Fibroblast of skin of left quadriceps (primary cell): ENCODE data around the gene MYOM1.

Source experiments
- DNase-seq, 2 experiments: peaks; one replicate each; pipeline ENCODE4 v3.0.0-alpha.2; 2013; ENCODE audit warnings: low read depth in 2 of 2

MYOM1 gene

DNA sequence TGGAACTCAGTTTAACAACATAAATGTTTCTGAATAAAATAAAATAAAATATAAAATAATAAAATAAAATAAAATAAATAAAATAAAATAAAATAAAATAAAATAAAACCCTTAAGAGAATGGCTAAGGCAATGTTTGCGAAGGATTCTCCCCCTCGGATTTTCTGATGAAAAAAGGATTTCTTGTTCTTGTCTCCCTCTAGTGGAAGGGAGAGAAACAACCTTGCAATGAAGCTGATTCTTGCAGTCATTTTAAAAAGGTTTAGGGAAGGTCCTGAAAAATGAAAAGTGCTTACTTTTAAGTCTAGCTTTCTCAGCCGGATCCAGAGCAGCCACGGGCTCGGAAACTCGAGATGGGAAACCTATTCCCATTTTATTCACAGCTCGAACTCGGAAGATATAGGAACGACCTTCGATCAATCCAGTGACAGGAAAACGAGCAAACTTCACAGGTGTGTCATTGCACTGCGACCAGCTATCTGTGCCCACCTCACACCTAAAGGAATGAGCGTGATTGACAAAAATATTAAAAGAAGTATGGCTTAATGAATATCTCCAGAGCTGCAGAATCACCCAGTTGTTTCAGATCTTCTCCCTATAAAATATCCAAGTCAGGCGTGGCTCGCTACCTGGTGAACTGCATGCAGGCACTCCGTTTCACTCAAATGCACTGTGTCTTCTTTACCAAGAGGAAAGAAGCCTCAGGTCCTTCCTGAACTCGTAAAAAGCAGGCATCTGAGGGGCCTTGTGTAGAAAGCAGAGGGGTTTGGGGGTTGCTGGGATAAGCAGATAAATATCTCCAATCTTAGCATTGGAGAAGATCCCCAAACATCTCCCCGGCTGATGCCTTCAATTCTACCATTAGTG lies 68.1 kb downstream of the MYOM1 start:
- DNase-seq = peak in 1 of 2 experiments; percentile 6

DNA sequence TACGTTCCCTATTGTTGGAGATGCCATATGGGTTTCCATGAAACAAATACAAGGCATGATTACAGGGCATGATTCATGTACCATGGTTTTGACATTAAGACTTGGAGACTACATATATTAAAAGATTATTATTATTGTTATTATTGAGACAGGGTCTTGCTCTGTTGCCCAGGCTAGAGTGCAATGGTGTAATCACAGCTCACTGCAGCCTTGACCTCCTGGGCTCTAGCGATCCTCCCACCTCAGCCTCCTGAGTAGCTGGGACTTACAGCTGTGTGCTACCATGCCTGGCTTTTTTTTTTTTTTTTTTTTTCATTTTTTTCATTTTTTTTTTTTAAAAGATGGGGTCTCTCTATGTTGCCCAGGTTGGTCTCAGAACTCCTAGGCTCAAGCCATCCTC lies 69.1 kb downstream of the MYOM1 start:
- DNase-seq = no peak

DNA sequence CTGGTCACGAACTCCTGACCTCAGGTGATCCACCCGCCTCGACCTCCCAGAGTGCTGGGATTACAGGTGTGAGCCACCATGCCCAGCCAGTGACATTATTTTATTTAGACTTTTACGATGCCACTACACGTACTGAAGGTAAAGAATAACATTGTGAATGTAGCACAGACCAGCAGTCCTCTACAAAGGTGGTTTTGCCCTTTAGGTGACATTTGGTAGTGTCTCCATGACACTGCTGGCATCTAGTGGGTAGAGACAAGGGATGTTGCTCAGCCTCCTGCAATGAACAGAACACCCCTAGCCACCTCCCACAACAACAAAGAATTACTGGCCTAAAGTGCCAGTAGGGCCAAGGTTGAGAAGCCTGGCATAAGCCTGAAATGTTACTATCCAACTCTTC lies 69.5 kb downstream of the MYOM1 start:
- DNase-seq = no peak

DNA sequence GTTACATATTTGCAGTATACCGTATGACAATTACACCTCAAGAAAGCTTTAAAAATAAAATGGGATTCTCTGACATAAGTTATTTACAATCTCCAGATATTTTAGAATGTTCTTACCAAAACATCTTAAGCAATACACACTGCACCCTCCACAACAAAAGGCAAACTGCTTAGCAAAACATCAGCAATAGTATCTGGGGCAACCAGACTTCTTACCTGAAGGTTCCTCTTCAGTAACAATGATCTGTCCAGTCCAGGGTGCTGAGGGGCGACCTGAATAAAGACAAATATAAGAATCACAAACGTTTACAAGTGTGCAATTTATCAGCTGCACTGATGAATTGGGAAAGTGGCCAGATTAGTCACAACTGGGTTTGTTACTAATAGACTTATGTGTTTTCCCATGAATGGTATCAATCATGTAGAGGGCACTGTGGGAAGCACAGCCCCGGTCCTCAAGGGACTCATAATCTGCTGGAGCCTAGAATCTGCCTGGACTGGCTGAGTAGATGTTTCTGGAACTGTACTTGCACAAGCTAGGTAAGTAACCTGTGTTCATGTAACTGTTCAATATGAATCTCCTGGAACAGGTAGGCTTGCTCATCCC lies 70.7 kb downstream of the MYOM1 start:
- DNase-seq = peak; percentile 20 to 30

DNA sequence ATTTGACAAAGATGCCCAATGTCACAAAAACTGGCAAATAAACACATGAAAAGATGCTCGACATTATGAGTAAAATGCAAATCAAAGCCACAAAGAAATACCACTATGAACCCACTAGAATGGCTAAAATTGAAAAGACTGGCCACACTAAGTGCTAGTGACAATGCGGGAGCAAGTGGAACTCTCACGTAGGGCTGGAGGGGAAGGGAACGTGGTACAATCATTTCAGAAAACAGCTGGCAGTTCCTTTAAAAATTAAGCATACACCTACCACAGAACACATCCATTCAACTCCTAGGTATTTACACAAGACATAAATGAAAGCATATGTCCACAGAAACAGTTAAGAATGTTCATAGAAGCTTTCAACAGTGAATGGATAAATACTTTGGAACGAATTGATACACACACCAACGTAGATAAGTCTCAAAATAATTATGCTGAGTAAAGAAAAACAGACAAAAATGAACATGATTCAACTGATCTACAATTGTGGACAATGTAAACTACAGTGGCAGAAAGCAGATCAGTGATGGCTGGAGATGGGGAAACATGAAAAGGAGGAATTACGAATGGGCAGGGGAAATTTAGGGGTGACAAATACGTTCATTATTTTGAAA lies 71.7 kb downstream of the MYOM1 start:
- peak in 1 of 2 experiments; percentile 3 for DNase-seq

DNA sequence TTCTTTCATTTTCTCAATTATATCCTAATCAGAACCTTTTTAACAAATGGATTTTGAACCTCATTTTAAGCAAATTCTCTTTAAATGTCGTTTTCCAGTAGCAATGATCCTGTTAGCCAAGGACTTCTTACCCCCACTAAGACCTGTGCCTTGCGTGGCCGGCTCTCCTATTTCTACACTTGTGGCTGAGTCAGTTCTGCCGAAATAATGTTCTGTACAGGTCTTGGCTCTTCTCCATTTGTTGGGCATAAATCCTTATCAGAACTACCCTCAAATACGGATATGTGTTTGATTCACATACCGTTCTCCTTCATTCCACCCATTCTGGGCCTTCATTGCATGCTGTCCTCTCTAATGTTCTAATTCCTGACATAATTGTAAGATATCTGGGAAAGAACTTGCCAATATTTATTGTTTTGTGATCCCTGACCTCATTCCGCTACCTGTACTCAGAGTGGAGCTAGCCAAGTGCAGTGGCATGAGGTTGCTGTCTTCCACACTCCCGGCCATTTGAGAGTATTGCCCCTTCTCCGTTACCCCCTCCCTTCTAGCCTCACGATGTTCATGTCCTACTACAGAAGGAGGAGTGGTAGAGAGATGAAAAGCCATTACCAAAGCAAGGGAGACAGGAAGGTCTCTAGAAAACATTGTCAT lies 78.7 kb downstream of the MYOM1 start:
- DNase-seq = no peak

DNA sequence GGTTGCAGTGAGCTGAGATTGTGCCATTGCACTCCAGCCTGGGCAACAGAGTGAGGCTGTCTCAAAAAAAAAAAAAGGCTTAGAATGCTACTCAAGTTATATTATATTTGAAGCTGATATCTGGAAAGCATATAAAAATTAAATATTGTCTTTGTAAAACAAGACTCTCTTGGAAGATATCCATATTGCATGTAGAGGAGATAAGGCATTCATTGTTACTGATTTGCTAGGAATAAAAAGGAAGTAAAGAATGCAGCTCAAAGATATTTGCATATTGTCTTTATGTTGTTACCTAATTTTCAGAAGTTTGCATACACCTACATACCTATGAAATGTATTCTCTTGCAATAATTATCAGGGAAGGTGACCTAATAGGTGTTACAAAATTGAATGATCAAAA lies 79.4 kb downstream of the MYOM1 start:
- no peak for DNase-seq

DNA sequence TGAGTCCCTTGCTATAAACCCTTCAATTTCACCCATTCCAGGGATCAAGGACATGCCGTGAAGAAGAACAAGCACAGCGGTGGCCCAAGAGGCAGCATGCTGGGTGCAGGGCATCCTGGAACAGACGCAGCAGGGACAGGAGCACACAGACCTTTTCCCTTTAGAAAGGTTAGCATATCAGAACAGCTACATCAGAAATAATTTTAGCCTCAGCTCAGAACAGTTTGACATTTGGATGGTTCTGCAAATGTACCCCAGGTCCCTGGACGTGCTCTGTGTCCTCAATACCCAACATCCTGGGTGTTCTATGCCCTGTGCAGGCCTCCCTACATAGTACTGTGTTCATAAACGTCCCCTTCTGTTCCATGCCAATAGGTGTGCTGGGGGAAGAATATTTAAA lies 80.4 kb downstream of the MYOM1 start:
- DNase-seq = no peak

DNA sequence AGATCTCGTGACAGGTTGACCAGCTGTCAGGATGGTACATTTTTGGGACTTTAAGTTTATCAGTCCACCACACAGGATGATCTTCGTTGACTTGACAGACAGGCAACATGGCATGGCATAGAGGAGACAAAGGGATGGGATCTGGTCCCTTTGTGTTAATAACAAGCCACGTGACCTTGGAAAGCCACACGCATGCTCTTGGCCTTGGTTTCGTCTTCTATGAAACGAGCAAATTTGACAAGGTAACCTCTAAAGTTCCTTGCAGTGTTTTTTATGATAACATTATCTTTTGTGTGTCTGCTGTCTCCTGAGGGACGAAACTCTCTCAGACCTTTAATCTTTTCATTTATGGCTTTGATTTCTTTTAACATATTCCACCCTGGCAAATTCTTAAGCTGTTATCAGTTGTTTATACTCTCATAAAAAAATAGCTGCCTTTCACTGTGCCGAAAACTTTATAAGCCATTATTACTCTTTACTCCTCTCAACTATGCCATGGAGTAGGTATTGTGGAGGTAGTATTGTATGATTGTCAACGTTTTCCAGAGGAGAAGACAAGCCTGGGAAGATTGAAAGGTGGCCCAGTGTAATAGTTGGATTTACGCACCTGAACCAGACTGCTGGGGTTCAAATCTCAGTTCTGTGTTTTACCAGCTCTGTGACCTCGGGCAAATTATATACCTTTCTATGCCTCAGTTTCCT lies 81.3 kb downstream of the MYOM1 start:
- DNase-seq = no peak

DNA sequence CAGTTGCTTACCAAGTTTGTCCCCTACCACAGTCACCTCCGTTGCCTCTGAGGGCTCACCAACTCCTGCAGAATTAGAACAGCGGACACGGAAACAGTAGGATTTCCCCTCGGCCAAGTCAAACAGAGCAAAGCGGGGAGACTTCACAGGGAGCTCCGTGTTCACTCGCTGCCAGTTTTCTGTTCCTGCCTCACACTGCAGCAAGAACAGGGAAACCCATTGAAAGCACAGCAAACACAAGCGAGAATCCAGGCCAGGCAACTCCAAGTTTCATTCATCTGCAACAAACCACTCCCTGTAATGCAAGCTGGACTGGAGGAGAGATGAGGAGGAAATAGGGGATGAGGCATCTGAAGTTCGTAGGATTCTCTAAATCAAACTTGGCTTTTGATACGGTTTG lies 84.2 kb downstream of the MYOM1 start:
- DNase-seq = no peak

DNA sequence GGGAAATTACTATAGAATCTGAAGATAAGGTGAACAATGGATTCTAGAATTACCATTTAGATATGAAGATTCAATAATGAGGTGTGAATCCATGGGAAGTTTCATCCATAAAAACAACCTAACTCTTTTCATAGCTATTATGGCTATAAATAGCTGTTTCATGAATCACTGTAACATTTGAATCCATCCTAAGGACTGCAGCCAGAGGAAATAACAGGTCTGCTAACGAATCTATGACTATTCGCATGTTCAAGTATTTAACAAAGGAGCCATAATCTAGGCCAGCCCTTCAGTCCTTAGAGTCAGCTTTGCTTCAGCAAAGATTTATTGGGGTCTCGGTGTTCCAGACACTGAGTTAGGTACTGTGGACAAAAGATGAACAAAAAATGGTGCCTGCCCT lies 87.1 kb downstream of the MYOM1 start:
- no peak for DNase-seq

DNA sequence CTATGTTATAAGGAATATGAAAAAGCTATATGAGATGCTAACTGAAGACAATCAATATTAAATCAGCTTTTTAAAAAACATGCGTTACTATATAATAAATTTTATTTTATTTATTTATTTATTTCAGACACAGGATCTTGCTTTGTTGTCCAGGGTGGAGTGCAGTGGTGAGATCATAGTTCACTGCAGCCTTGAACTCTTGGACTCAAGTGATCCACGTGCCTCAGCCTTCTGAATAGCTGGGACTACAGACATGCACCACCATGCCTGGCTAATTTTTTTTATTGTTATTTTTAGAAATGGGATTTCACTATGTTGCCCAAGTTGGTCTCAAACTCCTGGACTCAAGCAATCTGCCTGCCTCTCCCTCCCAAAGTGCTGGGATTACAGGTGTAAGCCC lies 89.4 kb downstream of the MYOM1 start:
- no peak for DNase-seq

DNA sequence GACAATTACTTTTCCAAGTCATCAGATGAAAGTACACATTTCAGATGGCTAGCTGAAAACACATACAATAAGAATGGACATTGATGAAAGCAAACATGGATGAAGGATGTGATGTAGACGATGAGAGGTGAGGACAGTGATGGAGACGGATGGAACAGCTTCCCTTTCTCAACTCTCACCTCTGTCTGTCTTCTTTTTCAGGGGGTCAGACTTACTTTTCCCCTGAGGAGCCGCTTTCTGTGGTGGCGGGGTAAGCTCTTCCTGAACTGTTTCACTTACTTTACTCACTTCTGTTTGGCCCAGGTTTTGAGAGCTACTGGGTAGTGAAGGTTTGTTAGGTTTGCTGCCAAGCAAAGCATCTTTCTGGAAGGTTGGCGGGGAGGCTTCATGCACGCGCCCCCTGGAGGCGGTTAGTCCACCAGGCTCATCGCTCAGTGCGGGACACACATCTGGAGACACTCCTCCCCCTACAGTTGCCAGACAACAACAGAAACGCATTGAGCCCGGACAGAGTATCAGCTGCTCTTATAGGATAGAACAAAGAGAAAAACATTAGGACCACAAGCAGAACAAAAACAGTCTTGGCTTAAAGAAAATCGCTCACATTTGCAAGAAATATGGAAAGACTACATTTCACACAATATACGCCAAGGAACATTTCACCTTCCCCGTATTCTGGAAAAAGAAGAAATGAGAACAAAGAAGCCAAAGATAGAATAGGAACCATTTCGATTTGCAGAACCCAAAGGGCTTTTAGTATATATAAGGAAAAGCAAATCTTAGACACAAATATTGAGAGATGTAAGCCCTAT lies 90.5 kb downstream of the MYOM1 start:
- peak; percentile 62 to 66 for DNase-seq

DNA sequence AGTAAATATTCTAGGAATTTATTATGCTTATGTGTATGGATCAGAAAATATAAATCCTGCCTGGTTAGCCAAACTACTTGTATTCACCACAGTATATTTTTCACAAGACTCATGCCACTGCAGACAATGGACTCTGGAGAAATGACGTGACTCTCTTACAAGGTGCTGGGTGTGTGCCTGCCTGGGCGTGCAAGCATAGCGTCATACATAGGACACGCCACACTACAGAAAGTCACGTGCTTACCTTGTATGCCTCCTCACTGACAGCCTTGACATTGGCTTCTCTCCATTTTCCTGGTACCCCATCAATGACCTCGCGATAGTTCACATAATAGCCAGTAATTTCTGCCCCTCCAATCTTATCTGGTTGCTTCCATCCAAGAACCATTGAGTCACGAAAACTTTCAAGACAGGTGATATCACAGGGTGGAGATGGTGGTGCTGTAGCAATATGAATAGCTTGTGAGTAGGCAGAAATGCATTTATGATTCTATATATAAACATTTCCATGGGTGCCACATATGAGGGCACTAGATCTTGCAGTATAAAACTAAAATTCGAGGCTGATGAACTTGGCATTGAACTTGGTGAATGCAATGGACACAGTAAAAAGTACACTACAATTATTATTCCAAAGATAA lies 93.2 kb downstream of the MYOM1 start:
- DNase-seq = no peak

DNA sequence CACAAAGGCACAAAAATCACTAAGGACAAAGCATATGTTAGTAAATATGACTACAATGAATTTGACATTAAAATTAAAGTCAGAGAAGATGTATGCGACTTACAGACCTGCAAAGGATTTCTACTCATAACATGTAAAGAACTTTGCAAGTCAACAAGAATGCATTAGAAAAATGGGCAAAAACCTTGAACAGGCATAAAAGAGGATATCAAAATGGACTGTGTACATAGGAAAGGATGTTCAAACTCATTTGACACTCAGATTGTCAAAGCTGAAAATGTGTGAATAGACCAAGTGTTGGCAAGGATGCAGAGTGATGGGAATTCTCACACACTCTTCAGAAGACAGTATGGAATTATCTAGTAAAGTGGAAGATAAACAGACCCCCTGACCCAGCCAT lies 94.9 kb downstream of the MYOM1 start:
- DNase-seq = no peak

DNA sequence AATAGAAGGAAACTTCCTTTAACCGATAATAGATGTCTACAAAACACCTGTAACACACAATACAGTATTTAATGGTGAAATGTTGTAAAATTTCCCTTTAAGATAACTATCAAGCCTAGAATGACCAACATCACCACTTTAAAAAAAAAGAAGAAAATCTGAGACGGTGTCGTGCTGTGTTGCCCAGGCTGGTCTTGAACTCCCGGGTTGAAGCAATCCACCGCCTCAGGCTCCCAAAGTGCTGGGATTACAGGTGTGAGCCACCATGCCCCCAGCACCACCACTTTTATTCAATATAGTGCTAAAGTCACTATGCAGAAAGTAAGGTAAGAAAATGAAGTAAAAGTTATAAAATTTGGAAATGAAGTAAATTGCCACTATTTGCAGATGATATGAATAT lies 96.9 kb downstream of the MYOM1 start:
- no peak for DNase-seq

DNA sequence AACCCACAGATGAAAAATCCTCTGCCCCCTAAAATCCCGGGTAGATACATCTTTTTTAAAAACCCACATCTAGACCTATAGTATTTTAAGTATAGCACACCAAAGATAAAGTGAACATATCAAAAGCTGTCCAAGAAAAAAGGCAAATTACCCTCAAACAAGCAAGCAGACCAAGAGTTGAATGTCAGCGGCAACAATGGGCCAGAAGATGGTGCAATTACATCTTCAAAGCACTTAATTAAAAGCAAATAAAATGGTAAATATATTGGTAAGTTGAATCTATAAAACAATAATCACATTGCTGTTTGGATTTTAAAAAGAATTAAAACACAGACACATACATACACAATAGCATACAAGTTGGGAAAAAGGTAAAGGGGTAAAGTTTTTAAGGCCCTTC lies 98.5 kb downstream of the MYOM1 start:
- DNase-seq = no peak

DNA sequence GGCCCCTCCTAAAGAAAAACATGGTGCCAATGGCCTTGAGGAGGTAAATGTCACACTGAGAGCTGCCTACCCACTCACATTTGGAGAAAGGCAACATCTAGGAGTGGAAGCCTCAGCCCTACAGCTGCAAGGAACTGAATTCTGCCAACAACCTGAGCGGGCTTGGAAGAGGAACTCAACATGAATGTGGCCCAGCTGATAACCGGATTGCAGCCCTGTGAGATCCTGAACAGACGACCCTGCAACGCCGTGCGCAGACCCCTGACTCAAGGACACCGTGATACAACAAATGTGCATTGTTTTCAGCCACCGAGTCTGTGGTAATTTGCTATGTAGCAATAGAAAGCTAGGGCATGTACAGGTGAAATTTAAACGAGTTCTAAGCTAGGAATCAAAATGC lies 99.4 kb downstream of the MYOM1 start:
- no peak for DNase-seq

DNA sequence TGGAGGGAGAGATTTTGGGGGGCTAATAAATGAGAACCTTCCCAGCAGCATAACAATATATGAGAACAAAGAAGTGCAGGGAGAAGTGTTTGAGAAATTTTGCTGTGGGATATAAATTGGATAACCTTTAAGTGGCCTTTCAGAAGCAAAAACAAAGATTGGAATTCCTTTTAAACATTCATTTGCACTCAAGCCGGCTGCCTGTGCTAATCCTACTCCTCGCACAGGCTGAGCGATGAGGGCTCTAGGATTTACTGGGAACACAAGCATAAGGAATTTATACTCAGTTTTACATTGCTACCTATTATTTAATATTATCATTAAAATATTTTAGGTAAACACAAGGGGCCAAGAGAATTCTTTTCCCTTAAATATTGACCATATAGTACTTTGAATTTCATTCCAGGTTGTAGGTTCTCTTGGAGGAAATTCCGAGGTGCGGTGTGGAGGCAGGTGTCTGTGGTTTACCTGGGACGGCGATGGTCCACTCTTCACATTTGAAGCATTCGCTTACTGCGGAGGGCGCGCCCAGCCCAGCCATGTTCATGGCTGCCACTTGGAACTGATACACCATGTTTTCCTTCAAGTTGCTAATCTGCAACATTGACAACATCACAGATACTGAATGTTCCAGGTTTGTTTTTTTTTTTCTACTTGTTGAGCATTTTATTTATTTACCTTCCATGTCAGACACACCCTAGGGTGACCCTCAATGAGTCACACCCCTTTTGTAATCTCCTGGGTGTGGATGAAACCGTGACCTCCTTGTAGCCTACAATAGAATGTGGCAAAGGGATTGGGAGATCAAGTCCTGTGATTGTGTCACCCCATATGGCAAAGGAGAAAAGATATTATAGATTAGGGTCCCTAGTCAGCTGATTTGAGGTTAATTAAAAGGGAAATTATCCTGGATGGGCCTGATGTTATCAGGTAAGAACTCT lies 100.1 kb downstream of the MYOM1 start:
- no peak for DNase-seq
